AG09309 (cell line): ENCODE measurements around the gene CHD5.

Experiments used
- DNase-seq: peaks from one replicate; pipeline ENCODE4 v3.0.0-alpha.2; 2010; ENCODE audit warnings: low read depth
- H3K4me3 ChIP-seq: 2 replicates; pipeline ENCODE4 v1.5.1; 2011; ENCODE audit warnings: mild to moderate bottlenecking, low read depth, low read length, moderate library complexity; ENCODE audit not compliant: control insufficient read depth
- CTCF ChIP-seq: IDR thresholded peaks from 2 replicates; pipeline ENCODE4 v1.5.1; 2011; ENCODE audit warnings: mild to moderate bottlenecking, low read depth, low read length, inconsistent platforms; ENCODE audit not compliant: insufficient read depth, control insufficient read depth; ENCODE audit errors: missing control alignments

Gene CHD5

GRCh38 chr1:6165027-6165426 is 15.1 kb downstream of the CHD5 start:
- DNase-seq = no peak
- no peak for TF ChIP-seq CTCF
- no peak overlapping the region for H3K4me3 ChIP-seq

GRCh38 chr1:6163973-6164617 is 16.0 kb downstream of the CHD5 start:
- no peak overlapping the region for H3K4me3 ChIP-seq
- TF ChIP-seq CTCF = no peak
- DNase-seq = no peak

- DNase-seq = no peak
- no peak for TF ChIP-seq CTCF
- no peak overlapping the region for H3K4me3 ChIP-seq
Measured at GRCh38 chr1:6163191-6163972, 16.7 kb downstream of the CHD5 start.

- TF ChIP-seq CTCF = no peak
- H3K4me3 ChIP-seq = no peak overlapping the region
- DNase-seq = no peak
Measured at GRCh38 chr1:6162773-6163172, 17.3 kb downstream of the CHD5 start.

- TF ChIP-seq CTCF = no peak
- no peak overlapping the region for H3K4me3 ChIP-seq
- no peak for DNase-seq
Measured at GRCh38 chr1:6162341-6162740, 17.8 kb downstream of the CHD5 start.

GRCh38 chr1:6158181-6158580 is 21.9 kb downstream of the CHD5 start:
- no peak for TF ChIP-seq CTCF
- DNase-seq = no peak
- H3K4me3 ChIP-seq = no peak overlapping the region
